Activated CD4-positive, alpha-beta memory T cell treated with anti-CD3 and anti-CD28 coated beads for 36 hours (primary cell): Measurements from ENCODE around the gene ARHGAP26. TPM values are rescaled to one million over a fixed set of nuclear protein-coding genes. Genes with fewer than 3 reads are reported as not detected.

Experiments
- CTCF ChIA-PET: fragments of 350-600 bp; sonication (Branson Sonifier 250); formaldehyde crosslinking; loops from one replicate; lab custom pipeline; 2021; ENCODE audit warnings: antibody characterized with exemption, inconsistent platforms; lab: Charles Lee
- POLR2A ChIA-PET: fragments of 350-600 bp; sonication (Branson Sonifier 250); formaldehyde crosslinking; loops from one replicate; lab custom pipeline; 2021; ENCODE audit warnings: antibody characterized with exemption; lab: Charles Lee
- DNase-seq: peaks from one replicate; pipeline ENCODE4 v3.0.0-alpha.2; 2020
- H3K27ac Mint-ChIP-seq: one replicate; pipeline ENCODE4 v1.8.0; 2021; ENCODE audit warnings: mixed read lengths
- H3K27me3 Mint-ChIP-seq: one replicate; pipeline ENCODE4 v1.8.0; 2021; ENCODE audit warnings: mixed read lengths
- H3K36me3 Mint-ChIP-seq: one replicate; pipeline ENCODE4 v1.8.0; 2021; ENCODE audit warnings: mixed read lengths
- H3K4me1 Mint-ChIP-seq: one replicate; pipeline ENCODE4 v1.8.0; 2021; ENCODE audit warnings: low read depth, mixed read lengths
- H3K4me3 Mint-ChIP-seq: one replicate; pipeline ENCODE4 v1.8.0; 2021; ENCODE audit warnings: mild to moderate bottlenecking, mixed read lengths
- H3K9me3 Mint-ChIP-seq: one replicate; pipeline ENCODE4 v1.8.0; 2021; ENCODE audit warnings: mixed read lengths
- intact Hi-C: fragments of 100-400 bp; cut with micrococcal nuclease; formaldehyde crosslinking; loops from one replicate; pipeline ENCODE4 v1.15.1; 2023
- total RNA-seq, 2 experiments: library from RNA; stranded (reverse); gene quantifications; one replicate each; pipeline ENCODE4 v1.2.3, GENCODE V29; 2021

ARHGAP26 gene
- total RNA-seq, 2 experiments from 2014 or later: 16.4 to 16.9 TPM

- ChIA-PET CTCF (interaction anchor here (1.8 kb wide), 1 partner anchor 122 kb away, joined by 6 read pairs; no protein-coding TSS in a partner anchor), POLR2A (no interaction called here)
- Mint-ChIP-seq H3K36me3 (no peaks in the 10 kb centered on the region), H3K27me3 (no peaks in the 10 kb centered on the region), H3K4me3 (no peak overlapping the region), H3K4me1 (peaks cover 3% of the 10 kb centered on the region), H3K9me3 (no peaks in the 10 kb centered on the region), H3K27ac (no peak overlapping the region)
- intact Hi-C loops: no loop called here
- no peak for DNase-seq
These were observed 65.4 kb downstream of the ARHGAP26 start for GRCh38 chr5:142835540-142835939.

GRCh38 chr5:142836048-142836447, 65.9 kb downstream of the ARHGAP26 start:
- Mint-ChIP-seq H3K4me3 (no peak overlapping the region), H3K9me3 (no peaks in the 10 kb centered on the region), H3K4me1 (peaks cover 3% of the 10 kb centered on the region), H3K27ac (no peak overlapping the region), H3K27me3 (no peaks in the 10 kb centered on the region), H3K36me3 (no peaks in the 10 kb centered on the region)
- CTCF ChIA-PET: no interaction called here
- POLR2A ChIA-PET: no interaction called here
- intact Hi-C loops: no loop called here
- no peak for DNase-seq

DNA sequence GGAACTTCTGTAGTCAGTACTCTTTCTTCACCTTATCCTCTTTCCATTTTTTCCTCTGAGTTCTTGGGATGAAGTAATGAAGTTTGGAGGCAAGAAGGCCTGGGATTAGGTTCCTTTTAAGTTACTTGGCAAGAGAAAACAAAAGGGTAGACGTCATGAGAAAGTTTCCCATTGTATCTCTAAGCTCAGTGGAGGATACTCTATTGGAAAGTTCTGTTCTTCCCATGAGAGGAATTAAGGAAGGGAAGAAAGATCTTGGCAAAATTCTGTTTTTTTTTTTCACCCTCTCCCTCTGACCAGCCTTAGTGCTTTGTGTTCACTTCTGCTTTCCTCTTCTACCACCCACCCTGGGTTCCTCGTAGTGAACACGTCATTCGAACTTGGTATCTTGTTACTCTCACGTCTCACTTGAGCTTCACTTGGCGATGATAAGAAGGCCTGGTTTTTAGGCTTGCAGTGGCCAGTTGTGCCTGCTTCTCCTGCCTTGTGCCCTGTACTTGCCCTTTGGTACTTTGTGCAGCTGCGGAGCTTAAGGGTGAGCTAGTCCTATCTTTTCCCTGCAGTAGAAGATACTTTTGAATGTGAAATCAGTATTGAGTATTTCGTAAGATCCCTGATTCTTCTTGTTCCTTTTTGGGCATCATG, 67.0 kb downstream of the ARHGAP26 start:
- DNase-seq: no peak
- no peaks in the 10 kb centered on the region for H3K9me3 Mint-ChIP-seq
- no peaks in the 10 kb centered on the region for H3K27me3 Mint-ChIP-seq
- H3K27ac Mint-ChIP-seq: no peak overlapping the region
- CTCF ChIA-PET: no interaction called here
- H3K36me3 Mint-ChIP-seq: no peaks in the 10 kb centered on the region
- POLR2A ChIA-PET: no interaction called here
- intact Hi-C loops: no loop called here
- H3K4me1 Mint-ChIP-seq: peaks cover 3% of the 10 kb centered on the region
- H3K4me3 Mint-ChIP-seq: no peak overlapping the region

DNA sequence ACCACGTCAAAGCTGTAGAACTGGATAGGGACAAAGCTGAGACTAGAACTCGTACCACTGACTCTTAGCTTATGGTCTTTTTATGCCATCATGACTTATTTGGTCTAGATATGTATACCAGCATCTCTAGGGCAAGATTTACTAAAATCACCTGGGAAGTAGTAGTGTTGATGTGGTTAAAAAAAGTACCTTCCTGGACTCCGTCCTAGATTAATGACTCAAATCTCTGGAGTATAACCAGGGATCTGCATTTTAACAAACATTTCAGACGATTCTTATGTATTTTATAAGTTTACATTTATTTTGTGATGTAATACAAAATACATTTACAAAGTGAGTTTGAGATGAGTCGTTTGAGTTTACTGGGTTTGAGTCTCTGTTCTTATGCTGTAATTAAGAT, 68.7 kb downstream of the ARHGAP26 start:
- Mint-ChIP-seq H3K27ac (no peak overlapping the region), H3K36me3 (no peaks in the 10 kb centered on the region), H3K4me1 (peaks cover 7% of the 10 kb centered on the region), H3K27me3 (no peaks in the 10 kb centered on the region), H3K4me3 (no peak overlapping the region), H3K9me3 (no peaks in the 10 kb centered on the region)
- no peak for DNase-seq
- CTCF ChIA-PET: interaction anchor here (1.0 to 1.1 kb wide), 2 partner anchors 17 to 122 kb away, joined by 4 read pairs; no protein-coding TSS in a partner anchor
- intact Hi-C loops: no loop called here
- POLR2A ChIA-PET: no interaction called here

DNA sequence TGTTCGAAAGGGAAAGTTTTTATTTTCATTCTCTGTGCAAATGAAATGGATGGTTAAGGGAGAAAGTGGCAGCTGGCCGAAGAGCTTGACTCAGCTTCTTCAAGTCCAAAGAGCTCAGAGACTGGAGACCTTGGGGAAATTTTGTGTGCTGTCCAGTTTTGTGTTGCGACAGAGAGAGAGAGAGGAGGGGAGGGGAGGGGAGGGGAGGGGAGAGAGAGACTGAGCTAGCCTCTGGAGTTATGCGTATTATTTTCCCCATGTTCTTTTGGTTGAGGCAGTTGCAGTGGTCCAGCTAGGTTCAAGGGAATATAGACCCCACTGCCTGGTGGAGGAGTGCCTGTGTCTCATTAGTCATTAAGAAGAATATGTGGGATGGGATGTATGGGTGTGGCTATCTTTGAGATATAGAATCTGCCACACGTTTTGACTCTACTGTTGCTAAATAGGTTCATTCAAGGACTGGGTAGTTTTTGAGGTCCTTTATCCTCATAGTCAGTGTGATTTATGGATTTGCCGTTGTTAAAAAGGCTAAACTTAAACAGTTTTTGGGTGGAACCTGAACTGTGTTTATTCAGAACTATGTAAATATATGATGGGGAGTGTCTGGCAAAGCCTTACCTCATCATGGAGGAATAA, 69.7 kb downstream of the ARHGAP26 start:
- no peaks in the 10 kb centered on the region for H3K9me3 Mint-ChIP-seq
- intact Hi-C loops: no loop called here
- no peak for DNase-seq
- no peak overlapping the region for H3K27ac Mint-ChIP-seq
- H3K36me3 Mint-ChIP-seq: no peaks in the 10 kb centered on the region
- peaks cover 8% of the 10 kb centered on the region for H3K4me1 Mint-ChIP-seq
- ChIA-PET POLR2A (no interaction called here), CTCF (interaction anchor here (0.5 kb wide), 1 partner anchor 99 kb away, joined by 3 read pairs; no protein-coding TSS in a partner anchor)
- H3K4me3 Mint-ChIP-seq: no peak overlapping the region
- H3K27me3 Mint-ChIP-seq: no peaks in the 10 kb centered on the region

DNA sequence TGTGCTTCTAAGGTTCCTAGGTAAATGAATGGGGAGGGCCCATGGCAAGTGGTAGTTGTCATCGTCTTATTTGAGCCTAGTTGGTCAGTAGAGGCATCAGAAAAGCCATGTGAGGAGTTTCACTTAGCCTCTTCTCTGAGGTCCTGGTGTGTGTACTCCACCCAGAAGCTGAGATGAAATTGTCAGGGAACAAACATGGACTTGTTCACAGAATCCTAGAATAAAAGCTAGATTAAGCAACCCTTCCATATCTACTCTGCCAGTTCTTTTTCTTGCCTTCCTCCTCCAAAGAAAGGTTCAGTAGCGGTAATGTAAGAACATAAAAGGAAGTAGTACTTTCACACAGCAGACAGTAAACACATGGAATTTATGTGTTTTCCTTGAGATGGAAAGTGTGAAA, 70.4 kb downstream of the ARHGAP26 start:
- DNase-seq: no peak
- no peak overlapping the region for H3K27ac Mint-ChIP-seq
- POLR2A ChIA-PET: no interaction called here

DNA sequence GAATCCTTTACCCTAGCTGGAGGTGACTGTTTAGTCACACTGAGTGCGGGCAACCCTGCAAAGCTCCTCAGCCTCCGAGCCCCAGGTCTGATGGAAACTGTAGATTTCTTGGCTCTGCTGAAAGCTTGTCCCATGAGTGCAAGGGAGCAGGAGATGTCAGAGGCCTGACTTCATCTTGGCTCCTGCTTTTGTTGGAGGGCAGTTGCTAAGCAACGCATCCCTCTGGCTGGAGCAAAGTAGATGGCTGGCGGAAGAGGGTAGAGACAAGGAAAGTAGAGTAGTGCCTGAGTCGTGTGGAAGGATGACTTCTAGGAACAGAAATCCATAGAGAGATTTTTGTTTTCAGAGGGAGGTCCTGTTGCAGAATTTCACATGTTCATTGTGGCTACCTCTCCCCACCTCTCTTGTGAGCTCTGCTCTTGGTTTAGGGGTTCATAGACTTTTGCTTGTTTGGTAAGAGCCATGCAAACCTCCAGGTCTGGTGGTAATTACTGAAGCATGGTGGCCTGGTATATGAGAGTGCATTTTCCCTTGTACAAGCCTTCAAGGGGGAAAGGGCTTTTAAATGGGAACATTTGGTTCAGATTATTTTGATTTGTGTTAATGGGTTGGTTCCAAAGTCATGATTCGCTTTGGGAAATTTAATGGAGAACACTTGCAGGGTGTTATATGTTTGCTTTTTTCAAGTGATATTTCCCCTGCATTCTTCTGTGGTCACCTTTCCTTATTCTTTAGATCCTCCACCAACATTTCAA, 71.5 kb downstream of the ARHGAP26 start:
- no peak overlapping the region for H3K27ac Mint-ChIP-seq

More for the DNA sequence above, 70.4 kb downstream of the ARHGAP26 start:
- Mint-ChIP-seq H3K4me3 (no peak overlapping the region), H3K4me1 (peaks cover 13% of the 10 kb centered on the region), H3K9me3 (no peaks in the 10 kb centered on the region), H3K36me3 (no peaks in the 10 kb centered on the region), H3K27me3 (no peaks in the 10 kb centered on the region)
- CTCF ChIA-PET: no interaction called here
- intact Hi-C loops: no loop called here

DNA sequence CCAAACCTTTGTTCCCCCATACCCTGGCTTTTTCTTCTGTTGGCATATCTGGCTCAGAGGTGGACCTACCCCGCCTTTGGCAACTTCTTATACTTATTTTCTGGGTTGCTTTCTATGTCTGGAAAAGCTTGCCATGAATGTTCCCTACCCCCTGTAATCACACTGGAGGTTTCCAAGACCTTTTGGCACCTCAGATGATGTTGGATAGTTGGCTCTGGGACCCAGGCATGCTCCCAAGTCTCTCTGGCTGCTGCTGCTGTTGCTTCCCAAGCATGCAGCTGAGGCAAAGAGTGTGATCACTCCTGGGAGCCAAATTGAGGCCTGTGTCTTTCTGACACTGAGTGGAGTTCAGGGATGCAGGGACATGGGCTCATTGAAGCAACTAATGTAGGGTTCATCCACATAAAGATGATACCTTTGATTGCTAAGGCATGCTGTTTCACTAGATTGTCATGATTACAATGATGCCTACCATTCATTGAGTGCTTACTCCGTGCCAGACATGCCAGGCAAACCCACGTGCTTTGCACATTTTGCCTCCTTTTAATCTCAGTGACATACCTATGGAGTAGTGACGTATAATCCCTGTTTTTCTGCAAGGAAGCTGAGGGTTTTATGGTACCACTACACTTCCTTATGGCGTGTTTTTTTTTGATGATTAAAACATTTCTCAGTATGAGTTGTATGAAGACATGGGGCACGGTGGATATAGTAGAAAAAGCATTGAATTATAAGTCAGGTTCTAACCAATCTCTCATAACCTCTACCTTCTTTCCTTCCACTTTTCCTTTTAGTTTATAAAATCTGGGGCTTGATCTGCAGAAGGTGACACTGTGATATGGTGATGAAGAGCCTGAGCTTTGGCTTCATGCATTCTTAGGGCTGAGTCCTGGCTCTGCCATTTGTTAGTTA, 73.1 kb downstream of the ARHGAP26 start:
- intact Hi-C loops: no loop called here
- CTCF ChIA-PET: interaction anchor here (0.7 kb wide), 1 partner anchor 38 kb away, joined by 3 read pairs; no protein-coding TSS in a partner anchor
- H3K4me3 Mint-ChIP-seq: no peak overlapping the region

More for the DNA sequence above, 71.5 kb downstream of the ARHGAP26 start:
- ChIA-PET POLR2A (no interaction called here), CTCF (no interaction called here)
- Mint-ChIP-seq H3K9me3 (no peaks in the 10 kb centered on the region), H3K36me3 (no peaks in the 10 kb centered on the region), H3K4me3 (no peak overlapping the region), H3K27me3 (no peaks in the 10 kb centered on the region), H3K4me1 (peaks cover 17% of the 10 kb centered on the region)
- no peak for DNase-seq
- intact Hi-C loops: no loop called here

DNA sequence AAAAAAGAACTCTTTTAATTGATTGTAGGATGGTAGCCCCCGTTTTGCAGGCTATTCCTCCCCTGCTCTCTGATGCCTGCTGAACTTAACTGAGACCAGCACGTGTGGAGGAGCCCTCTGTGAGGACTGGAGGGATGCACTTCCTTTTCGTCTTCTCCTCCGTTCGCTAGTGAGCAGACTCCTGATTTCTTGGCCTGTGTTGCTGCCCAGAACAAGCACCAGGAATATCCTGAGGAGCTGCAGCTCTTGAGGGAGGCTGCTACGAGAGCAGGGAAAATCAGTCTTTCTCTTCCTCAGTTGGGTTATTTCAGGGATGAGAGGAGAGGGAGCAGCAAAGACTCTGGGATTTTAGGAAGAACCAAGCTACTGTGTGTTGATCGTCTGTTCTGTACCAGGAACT, 74.7 kb downstream of the ARHGAP26 start:
- no peaks in the 10 kb centered on the region for H3K27me3 Mint-ChIP-seq
- H3K4me1 Mint-ChIP-seq: peaks cover 17% of the 10 kb centered on the region
- H3K27ac Mint-ChIP-seq: no peak overlapping the region
- H3K4me3 Mint-ChIP-seq: no peak overlapping the region
- no peaks in the 10 kb centered on the region for H3K9me3 Mint-ChIP-seq
- POLR2A ChIA-PET: no interaction called here
- DNase-seq: no peak
- CTCF ChIA-PET: interaction anchor here (0.7 to 1.7 kb wide), 3 partner anchors 22 to 132 kb away, joined by 3 to 6 read pairs (median 3); no protein-coding TSS in a partner anchor
- H3K36me3 Mint-ChIP-seq: no peaks in the 10 kb centered on the region
- intact Hi-C loops: no loop called here

More for the DNA sequence above, 73.1 kb downstream of the ARHGAP26 start:
- no peak overlapping the region for H3K27ac Mint-ChIP-seq
- POLR2A ChIA-PET: no interaction called here
- H3K36me3 Mint-ChIP-seq: no peaks in the 10 kb centered on the region
- no peaks in the 10 kb centered on the region for H3K27me3 Mint-ChIP-seq
- H3K9me3 Mint-ChIP-seq: no peaks in the 10 kb centered on the region
- H3K4me1 Mint-ChIP-seq: peaks cover 17% of the 10 kb centered on the region
- DNase-seq: no peak

DNA sequence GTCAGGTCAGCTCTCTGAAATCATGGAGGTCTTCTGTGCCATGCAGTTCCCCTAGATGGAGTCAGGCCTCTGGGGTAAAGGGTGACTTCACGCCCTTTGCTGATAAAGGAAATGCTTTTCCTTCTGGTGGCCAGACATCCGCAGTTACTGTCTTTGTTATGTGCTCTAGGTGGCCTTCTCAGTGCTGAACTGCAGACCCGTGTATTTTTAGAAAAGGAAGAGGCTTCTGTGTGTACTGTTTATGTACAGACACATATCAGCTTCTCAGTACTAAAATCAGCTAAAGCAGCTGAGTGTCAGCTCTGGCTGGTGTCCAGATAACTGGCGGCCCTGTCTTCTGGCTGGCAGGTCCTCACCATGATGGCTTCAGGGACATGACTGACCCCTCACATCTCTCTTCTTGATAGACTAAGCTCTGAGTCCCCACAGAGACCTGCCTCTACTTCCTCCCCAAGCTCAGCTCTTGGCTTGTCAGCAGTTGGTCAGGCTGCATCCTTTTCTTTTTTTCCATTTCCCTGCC, 75.3 kb downstream of the ARHGAP26 start:
- CTCF ChIA-PET: interaction anchor here (0.7 to 1.7 kb wide), 3 partner anchors 21 to 132 kb away, joined by 3 to 6 read pairs (median 3); no protein-coding TSS in a partner anchor
- intact Hi-C loops: no loop called here
- Mint-ChIP-seq H3K27me3 (no peaks in the 10 kb centered on the region), H3K27ac (peak overlapping the region; percentile 16), H3K4me1 (peaks cover 17% of the 10 kb centered on the region), H3K36me3 (no peaks in the 10 kb centered on the region), H3K9me3 (no peaks in the 10 kb centered on the region), H3K4me3 (no peak overlapping the region)
- POLR2A ChIA-PET: interaction anchor here (0.8 kb wide), 1 partner anchor 19 kb away, joined by 3 read pairs; no protein-coding TSS in a partner anchor
- no peak for DNase-seq

GRCh38 chr5:142845954-142846398, 75.8 kb downstream of the ARHGAP26 start:
- intact Hi-C loops: no loop called here
- no peaks in the 10 kb centered on the region for H3K27me3 Mint-ChIP-seq
- H3K27ac Mint-ChIP-seq: no peak overlapping the region
- H3K36me3 Mint-ChIP-seq: no peaks in the 10 kb centered on the region
- no peak for DNase-seq
- H3K9me3 Mint-ChIP-seq: no peaks in the 10 kb centered on the region
- ChIA-PET POLR2A (interaction anchor here (0.8 kb wide), 1 partner anchor 19 kb away, joined by 3 read pairs; no protein-coding TSS in a partner anchor), CTCF (interaction anchor here (1.2 kb wide), 1 partner anchor 21 kb away, joined by 3 read pairs; no protein-coding TSS in a partner anchor)
- no peak overlapping the region for H3K4me3 Mint-ChIP-seq
- peaks cover 17% of the 10 kb centered on the region for H3K4me1 Mint-ChIP-seq
